ENCODE data around the gene MYO15A.

DNA sequence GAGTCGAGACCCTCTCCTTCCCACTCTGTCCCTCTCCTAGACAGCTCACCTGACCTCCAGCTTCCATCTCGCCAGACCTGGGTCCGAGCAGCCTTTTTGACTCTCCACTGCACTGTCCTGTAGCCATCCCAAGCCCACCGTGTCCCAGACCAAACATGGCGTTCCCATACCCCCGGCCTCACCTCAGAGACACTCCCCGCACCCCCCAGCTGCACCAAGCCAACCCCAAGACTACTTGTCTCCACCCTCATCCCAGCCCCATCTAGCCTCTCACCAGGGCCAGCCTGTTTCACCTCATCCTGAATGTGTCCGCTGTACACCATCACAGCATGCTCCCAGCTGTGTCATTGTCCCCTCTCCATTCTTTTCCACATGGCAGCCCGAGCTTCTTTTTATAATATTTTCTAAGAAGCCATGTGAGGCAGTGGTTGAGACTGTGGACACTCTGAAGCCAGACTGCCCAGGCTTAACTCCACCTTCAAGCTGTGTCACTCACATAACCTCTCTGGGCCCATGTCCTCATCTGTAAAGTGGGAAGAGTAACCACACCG is 1.5 kb downstream of the MYO15A start:
- TF ChIP-seq, protein P1, sequence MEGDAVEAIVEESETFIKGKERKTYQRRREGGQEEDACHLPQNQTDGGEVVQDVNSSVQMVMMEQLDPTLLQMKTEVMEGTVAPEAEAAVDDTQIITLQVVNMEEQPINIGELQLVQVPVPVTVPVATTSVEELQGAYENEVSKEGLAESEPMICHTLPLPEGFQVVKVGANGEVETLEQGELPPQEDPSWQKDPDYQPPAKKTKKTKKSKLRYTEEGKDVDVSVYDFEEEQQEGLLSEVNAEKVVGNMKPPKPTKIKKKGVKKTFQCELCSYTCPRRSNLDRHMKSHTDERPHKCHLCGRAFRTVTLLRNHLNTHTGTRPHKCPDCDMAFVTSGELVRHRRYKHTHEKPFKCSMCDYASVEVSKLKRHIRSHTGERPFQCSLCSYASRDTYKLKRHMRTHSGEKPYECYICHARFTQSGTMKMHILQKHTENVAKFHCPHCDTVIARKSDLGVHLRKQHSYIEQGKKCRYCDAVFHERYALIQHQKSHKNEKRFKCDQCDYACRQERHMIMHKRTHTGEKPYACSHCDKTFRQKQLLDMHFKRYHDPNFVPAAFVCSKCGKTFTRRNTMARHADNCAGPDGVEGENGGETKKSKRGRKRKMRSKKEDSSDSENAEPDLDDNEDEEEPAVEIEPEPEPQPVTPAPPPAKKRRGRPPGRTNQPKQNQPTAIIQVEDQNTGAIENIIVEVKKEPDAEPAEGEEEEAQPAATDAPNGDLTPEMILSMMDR (IDR thresholded peaks at IDR 0.05; ENCODE audit: borderline replicate concordance, extremely low read depth, low read length, poor library complexity, severe bottlenecking) = no peak
- no peak for TF ChIP-seq EZH2 (IDR thresholded peaks at IDR 0.05; ENCODE audit: borderline replicate concordance, low read depth, low read length, severe bottlenecking)
